Gastrocnemius medialis (tissue), 4 donors: Measurements from ENCODE around the gene ZNF446.

Source experiments
- POLR2A ChIP-seq, 2 donors: fragments of 450-650 bp; IDR thresholded peaks; one replicate each; pipeline ENCODE4 v1.6.1; 2017; ENCODE audit warnings: antibody characterized with exemption in 2 of 2, mild to moderate bottlenecking in 2 of 2, moderate library complexity in 2 of 2
- TF ChIP-seq, protein P1 (sequence below), 5 experiments: fragments of 450-650 bp in 3 of 5; fragments of 200-600 bp in 2 of 5; sonication (generic) in 2 of 5; IDR thresholded peaks in 4 of 5; conservative IDR thresholded peaks in 1 of 5; 1 replicate in 4 of 5; 2 replicates in 1 of 5; pipeline ENCODE4 v1.5.1; 2016 to 2019; ENCODE audit warnings: antibody characterized with exemption in 5 of 5, mild to moderate bottlenecking in 3 of 5, moderate library complexity in 3 of 5

DNA sequence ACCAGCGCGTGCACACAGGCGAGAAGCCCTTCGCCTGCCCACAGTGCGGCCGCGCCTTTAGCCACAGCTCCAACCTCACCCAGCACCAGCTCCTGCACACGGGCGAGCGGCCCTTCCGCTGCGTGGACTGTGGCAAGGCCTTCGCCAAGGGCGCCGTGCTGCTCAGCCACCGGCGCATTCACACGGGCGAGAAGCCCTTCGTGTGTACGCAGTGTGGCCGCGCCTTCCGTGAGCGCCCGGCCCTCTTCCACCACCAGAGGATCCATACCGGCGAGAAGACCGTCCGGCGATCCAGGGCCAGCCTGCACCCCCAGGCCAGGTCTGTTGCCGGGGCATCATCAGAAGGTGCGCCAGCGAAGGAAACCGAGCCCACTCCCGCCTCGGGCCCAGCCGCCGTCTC lies 4.4 kb upstream of the ZNF446 start:
- TF ChIP-seq, protein P1, sequence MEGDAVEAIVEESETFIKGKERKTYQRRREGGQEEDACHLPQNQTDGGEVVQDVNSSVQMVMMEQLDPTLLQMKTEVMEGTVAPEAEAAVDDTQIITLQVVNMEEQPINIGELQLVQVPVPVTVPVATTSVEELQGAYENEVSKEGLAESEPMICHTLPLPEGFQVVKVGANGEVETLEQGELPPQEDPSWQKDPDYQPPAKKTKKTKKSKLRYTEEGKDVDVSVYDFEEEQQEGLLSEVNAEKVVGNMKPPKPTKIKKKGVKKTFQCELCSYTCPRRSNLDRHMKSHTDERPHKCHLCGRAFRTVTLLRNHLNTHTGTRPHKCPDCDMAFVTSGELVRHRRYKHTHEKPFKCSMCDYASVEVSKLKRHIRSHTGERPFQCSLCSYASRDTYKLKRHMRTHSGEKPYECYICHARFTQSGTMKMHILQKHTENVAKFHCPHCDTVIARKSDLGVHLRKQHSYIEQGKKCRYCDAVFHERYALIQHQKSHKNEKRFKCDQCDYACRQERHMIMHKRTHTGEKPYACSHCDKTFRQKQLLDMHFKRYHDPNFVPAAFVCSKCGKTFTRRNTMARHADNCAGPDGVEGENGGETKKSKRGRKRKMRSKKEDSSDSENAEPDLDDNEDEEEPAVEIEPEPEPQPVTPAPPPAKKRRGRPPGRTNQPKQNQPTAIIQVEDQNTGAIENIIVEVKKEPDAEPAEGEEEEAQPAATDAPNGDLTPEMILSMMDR (IDR thresholded peaks at IDR 0.05 in 4 of 5, conservative IDR thresholded peaks at IDR 0.05 in 1 of 5) = no peak
- TF ChIP-seq POLR2A (IDR thresholded peaks at IDR 0.05) = no peak
